HTERT RPE-1 (cell line): Measurements from ENCODE around the gene PDHX.
"Not testable (repeated sequence)": the region's sequence is repeated elsewhere in the genome, so short reads cannot be mapped to it uniquely, and the experiment has no call there.

ENCODE experiments used
- in situ Hi-C: fragments of 300-500 bp; cut with MboI; formaldehyde crosslinking; loops from 4 replicates; pipeline ENCODE4 v1.14.3; 2020; ENCODE audit warnings: low sequenced_read_pairs

The PDHX gene

DNA sequence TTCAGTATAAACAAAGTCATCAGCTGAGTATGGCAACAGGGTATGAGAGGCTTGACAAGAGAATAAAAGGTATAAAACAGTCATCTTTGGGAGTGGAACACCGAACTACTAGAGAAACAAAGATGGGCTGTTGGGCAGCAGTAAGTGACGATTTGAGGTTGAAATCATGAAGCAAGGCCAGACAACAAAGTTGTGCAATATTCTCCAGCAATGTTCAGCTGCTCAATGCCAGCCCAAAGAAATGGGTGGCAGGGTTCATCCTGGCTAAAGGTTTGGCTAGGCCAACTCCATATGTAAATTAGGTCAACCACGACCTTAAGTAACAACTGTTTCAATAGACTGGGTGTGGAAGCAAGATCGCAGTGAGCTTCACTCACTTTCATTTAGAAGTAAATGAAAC, 6.5 kb upstream of the PDHX start:
- in situ Hi-C loops: no loop called here

DNA sequence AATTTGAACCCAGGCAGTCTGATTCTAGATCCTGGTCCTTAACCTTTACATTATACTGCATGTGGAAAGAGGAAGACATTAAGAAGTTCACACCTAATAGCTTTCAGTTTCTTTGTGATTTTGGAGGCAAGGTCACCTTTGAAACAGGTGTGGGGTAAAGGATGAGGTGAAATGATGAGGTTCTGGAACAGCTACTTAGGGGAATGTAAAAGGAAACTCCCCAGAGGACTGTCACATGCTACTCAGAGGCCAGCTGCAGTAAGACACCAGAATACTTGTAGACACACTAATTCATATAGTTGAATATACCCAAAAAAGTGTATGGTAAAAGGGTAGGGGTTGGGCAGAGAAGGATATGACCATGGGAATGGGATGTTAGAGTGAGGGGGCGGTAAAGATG, 5.6 kb upstream of the PDHX start:
- in situ Hi-C loops: no loop called here

DNA sequence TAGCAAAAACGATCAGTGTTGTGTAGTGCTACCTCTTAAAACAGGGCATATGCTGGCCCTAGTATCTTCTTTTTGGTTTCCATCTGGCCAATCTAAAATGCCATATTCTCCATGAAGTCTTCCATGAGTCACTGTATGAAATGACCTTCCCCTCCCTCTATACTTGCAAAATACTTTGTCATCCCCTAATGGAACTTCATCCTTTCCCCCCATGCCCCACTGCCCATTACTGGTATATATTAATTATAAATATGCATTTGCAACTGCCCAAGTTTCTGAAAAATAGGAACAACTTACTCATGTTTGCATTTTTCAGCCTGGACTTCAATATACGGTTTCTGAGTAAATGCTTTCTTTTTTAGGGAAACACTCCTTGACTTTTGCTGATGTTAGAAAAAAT, 4.7 kb upstream of the PDHX start:
- in situ Hi-C loops: no loop called here

DNA sequence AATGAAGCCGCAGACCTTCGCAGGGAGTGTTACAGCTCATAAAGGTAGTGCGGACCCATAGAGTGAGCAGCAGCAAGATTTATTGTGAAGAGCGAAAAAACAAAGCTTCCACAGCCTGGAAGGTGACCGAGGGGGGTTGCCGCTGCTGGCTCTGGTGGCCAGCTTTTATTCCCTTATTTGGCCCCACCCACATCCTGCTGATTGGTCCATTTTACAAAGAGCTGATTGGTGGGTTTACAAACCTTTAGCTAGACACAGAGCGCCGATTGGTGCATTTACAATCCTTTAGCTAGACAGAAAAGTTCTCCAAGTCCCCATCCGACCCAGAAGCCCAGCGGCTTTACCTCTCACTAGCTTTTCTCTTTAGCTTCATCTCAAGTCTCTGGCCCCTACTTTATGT, 2.9 kb upstream of the PDHX start:
- in situ Hi-C loops: not testable (repeated sequence)

DNA sequence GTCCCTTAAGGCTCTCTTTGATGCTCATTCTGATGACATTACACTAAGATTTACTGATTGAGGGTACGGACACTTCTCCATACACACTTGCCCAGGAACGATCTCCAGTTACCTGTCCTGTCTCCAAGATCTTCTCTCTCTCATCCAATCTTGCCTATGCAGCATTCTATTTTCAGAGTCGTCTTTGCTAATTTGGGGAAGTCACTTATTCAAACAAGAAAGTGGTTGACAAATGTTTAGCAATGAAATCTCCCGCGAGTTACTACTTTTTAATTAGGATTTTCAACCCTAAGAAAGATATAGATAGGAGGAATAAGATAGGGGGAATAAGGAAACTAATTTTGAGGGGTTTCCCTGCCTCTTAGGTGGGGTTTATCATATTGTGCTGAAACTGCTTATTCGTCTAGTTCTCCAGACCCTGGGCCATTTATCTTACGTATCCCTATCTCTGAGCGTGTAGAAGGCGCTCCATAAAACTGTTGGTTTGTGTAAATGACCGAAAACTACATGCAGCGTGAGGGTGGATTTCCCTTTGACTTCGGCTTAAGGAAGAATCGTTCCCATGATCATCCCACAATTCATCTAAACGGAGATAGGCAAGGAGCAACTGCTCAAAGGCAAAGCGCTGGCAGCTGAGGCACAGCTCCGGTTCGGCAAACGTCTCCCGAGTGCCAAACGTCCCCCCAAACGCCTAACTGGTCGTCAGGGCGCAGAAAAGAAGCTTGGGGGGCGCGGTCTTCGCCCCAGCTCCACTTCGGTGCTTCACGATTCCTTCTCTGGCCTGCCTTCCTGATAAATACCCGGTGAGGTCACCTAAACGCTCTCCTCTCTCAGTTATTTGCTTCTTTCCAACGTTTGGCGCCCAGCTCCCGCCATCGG, 1.0 kb upstream of the PDHX start:
- in situ Hi-C loops: no loop called here

DNA sequence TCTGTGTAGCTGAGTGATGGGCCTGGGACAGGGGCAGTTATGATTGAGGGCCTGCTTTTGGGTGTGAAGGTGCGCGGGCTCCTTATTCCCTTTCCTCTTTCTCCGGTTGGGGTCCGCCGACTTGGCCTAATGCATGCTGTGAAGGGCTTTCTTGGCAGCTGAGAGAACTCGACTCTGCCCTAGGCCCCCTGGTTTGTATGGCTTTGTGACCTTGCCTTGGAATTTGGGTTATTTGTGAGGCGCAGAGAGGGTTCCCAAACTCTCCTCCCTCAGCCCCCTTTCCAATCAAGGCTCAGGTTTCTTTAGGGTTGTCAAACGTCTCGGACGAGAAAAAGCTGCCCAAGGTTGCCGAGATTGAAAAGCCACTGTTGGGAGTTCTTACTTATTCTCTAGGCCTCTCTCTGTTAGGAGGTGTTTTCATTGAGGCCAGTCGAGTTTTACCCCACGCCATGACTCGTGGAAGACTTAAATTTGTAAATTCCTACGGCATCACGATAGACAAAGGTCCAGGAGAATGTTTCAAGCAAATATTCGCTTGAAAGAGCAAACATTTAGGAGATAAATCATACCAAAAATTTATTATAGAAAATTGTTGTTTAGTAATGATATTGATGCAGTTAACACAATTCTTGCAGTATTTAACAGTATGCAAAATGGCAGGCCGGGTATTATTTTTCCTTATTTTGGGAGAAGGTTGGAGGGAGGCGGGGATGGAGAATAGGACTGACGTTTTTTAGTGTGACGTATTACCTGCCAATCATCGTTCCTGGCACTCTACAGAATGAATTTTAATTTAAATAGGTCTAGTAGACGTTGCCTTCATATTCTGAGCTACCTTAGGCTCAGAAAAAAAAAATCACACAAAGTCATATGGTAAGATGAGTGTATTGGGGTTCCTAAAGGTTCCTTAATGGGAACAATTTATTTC, 689 bp downstream of the PDHX start:
- in situ Hi-C loops: no loop called here

DNA sequence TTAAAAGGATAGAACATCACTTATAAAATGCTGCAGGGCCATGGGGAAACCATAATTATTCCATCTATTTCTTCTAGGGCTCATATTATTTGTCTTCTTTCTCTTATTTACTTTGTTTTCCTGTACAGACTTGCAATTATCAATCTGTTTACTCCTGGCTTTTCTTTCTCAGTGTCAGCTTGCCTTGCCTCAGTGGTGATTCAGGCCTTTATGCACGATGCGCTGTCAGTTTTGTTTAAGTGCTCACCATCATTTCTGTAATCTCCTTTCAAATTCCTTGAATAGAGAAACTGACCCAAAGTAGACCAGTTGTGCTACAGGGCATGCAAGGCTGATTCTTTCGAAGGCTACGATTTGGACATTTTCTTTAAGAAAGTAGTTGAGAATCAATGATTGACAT, 4.7 kb downstream of the PDHX start:
- in situ Hi-C loops: no loop called here

DNA sequence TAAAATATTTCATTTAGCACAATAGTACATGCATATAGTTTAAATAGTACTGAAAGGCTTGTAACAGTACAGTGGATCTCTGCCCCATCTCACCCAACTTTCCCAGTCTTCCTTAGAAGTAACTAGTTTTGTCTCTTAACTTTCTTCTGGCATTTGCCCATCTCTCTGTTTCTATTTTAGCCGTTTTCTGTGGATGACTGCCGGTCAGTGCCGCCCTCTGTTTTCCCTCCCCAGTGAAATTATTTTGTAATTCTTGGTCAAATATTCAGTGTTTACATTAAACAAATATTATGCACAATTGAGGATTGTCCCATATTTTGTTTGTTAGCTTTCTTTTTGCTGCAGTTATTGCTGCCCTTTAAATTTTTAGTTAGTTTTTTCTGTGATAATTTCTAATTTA, 8.3 kb downstream of the PDHX start:
- in situ Hi-C loops: no loop called here

DNA sequence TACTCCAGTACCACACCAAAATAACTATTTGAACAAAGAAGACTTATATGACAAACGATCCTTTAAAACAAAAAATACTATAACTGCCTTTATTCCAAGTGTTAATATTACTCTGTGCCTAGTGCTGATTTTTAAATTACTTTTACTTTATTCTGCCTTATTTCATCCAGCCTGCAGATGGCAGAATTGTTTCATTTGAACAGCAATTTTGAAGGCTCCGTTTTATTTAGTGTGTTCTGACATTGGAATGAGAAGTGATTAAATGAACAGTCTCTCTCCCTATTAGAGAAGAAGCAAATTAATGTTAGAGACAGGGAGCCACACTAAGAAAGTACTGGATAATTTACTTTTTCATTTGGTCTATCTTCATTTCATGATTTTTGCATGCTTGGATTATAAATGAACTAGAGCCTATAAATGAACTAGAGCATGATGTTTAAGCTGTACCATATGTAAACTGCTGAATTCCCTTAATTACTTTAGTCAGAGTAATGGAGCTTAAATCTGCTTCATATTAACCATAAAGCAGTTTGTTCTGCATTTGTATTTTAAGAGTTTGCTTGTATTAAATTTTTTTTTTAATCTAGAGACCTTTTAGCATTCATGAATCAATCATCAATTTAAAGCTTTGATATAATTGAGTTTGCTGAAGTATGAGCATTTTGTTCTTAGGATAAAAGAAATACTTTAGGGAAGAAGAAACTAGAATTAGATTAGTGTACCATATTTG, 9.8 kb downstream of the PDHX start:
- in situ Hi-C loops: no loop called here

DNA sequence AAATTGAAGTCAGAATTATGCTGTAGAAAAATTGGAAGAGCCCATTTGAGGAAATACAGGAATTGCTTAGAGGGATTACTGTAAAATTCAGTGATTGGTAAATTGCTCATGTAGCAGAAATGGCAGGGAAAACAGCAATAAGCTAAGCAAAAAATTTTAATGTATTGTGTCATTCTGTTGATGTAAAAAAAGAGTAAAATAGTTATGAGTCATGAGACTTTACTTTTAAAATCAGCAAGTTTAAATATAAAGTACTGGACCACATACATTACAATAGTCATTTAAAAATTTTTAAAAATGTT, 10.4 kb downstream of the PDHX start:
- in situ Hi-C loops: no loop called here

DNA sequence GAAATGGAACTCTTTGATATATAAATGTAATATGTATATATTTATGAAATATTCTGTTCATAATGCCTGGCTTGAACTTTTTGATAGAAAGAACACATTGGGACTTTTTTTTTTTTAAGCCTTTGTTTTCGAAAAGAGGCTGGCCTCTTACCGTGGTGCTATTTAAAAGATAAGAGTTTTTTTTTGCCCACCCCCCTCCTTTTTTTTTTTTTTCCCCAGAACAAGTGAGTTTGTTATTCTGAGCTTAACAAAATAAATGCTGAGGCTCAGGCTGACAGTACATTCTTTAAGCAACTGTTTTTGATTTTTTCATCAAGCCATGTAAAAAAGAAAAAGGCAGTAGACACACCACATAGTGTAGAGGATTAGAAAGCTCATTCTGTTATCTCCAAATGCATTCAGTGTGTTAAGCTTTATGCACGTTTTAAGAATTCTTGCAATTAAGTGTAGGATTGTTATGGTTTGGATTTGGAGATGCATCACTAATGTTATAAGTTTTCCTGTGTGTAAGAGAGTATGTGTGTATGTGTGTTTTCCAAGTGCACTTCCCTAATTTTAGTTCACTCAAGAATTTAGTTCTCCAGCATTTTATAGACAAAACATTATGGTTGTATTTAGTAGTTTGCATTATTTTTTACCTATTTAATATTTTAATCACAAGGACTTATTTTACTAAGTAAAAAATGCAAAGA, 12.0 kb downstream of the PDHX start:
- in situ Hi-C loops: no loop called here

DNA sequence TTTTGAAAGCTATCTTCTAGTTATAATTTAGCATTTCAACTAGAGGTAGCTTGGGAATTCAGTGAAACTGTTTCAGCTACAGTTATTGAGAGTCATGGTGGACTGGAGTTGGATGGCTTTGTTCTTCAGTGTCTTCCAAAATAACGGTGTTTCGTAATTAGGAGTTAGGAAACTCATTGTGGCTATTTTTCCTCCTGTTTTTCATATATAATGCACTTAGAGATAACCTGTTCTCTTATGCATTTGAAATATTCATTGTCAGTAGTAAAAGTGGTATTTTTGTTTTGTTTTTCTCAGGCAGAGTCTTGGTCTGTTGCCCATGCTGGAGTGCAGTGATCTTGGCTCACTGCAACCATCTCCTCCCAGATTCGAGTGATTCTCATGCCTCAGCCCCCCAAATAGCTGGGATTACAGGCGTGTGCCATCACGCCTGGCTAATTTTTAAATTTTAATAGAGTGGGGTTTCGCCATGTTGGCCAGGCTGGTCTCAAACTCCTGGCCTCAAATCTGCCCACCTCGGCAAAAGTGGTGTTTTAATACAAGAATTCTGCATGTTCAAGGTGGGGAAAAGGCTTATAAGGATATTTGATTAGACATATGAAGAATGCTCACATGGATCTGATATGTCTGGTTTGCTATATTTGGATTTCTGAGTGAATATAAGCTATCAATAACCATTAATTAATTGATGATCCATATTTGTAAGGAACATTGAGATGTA, 12.7 kb downstream of the PDHX start:
- in situ Hi-C loops: no loop called here

DNA sequence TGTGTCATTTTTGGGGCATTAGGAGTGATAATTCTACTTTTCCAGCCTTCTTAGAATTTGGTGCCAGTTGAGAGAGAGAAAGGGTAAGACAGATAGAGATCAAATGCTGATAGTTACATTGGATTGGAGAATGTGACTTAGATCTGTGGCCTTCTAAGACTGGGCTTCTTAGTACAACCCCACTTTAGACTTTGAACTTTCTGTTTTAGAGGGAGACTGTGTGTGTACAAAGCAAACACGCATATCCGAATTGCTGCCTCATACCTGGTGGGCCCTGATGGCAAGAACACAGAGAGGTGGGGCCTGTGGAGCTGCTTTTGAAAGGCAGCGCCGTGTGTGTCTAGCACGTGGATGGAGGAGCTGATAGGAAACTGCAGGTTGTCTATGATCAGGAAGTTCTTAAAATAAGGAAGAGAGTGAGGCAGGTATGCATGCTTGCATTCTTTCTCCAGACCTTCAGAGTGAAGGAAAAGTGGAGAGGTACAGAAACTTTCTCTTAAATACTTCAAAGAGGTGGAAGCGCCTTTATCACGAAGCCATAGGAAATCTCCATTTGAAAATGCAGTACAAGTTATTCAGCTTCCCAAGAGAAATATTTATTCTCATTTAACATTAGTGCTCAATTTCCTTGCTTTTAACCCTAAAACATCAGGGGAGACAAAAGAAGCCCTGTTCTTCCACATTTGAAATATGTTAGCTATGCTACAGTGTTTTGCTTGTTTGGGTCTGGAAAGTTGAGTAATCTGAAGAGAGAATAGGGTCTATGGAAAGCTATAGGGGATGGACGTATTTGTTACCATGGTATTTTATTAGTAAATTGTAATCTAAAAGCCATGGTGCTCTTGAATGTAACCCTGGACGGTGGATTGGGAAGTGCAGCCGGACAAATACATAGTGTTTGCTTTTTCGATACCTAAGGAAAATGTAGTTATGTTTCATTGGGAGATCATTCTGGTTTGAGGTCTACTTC, 13.7 kb downstream of the PDHX start:
- in situ Hi-C loops: no loop called here

DNA sequence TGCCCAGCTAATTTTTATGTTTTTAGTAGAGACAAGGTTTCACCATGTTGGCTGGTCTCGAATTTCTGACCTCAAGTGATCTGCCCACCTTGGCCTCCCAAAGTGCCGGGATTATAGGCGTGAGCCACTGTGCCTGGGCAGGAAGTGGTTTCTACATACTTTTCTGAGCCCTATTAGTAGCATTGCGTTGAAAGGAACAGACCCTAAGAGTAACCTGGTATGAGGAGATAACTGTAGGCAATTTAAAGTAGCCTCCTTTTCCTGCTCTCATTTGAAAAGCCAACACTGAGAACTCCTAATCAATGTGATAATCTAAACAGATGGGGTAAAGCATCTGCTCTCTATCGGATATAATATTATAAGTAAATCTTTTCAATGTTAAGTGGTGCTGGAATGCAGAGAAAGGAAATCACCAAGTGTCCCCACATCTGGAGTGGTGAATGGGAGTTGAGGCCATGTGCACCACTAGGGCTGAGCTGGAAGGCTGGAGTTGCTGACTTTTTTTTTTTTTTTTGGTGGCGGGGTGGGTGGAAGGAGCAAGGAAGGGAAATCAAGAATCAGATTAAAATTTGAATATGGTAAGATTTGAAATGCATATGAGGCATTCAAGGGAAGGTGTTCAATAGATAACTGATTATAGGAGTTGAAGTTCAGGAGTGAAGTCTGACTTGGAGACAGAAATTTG, 20.7 kb downstream of the PDHX start:
- in situ Hi-C loops: no loop called here

DNA sequence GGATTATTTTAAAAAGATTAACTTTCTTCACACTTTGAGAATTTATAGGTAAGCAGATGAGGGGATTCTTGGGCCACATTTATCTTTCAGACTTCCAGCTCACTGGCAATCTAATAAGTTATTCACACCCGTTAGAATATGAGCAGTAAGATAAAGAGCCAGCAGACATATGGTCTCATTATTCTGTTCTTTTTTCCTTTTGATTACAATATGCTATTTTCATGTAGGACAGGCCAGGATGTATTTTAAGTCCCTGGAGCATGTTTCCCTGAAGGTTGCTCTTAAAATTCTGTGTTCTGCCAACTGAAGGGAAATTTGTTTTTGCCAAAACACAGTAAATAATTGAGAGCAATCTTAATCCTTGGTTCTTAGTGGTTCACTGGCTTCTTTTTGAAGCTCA, 22.2 kb downstream of the PDHX start:
- in situ Hi-C loops: no loop called here

DNA sequence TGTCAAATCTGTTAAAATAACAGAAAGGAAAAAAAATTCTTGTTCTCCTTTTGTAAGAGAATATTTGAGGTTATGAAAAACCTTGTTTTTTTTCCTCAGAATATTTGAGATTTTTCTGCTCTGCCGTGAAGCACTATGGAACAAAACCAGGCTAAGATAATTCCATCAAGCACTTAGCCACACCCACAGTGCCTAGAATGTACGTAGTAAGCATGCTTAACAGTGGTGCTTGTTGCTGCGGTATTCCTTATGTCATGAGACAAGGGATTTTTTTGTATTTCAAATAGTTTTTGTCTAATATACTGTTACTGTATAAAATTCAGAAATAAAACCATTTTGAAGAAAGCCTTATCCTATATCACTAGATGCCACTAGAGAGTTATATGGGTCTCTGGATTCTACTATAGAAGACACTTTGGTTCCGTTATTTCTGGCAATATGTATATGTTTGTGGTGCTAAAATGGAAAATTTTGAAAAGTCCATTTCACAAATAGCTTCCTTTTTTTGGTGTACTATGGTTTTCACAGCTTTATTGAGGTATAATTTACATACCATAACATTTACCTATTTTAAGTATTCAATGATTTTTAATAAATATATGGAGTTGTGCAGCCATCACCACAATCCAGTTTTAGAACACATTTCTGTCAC, 23.7 kb downstream of the PDHX start:
- in situ Hi-C loops: no loop called here

DNA sequence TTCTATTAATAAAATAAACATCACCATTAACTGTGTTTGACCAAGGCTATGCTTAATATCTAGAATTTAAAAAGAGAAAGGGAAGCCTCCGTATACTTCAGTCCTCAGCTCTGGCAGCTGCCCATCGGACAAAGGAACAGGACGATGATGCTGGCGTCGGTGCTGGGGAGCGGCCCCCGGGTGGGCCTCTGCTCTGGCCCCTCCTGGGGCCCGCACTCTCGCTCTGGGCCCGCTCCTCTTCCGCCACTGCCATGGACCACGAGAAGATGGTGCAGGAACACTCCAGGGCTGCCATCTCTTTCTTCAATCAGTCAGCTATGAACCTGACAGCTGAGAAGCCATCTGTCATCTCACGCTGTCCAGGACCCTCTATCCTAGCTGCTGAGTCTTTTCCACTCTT, 25.3 kb downstream of the PDHX start:
- in situ Hi-C loops: no loop called here

DNA sequence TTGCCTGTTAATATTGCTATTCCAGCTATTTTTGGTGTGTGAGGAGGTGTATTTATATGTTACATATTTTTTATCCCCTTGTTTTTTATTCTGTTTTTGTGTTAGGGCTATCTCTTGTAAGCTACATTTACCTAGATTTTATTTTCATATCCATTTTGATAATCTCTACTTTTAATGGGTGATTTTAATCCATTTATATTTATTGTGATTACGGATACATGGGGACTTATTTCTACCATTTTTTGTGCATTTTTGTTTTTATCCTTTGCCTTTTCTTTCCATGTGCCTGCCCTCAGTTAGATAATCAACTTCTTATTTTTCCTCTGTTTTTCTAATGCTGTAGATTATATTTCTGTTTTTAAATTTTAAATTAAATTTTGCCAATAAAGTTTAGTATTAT, 28.3 kb downstream of the PDHX start:
- in situ Hi-C loops: no loop called here
